ENCODE measurements around the gene ZEB2.

Gene ZEB2

DNA sequence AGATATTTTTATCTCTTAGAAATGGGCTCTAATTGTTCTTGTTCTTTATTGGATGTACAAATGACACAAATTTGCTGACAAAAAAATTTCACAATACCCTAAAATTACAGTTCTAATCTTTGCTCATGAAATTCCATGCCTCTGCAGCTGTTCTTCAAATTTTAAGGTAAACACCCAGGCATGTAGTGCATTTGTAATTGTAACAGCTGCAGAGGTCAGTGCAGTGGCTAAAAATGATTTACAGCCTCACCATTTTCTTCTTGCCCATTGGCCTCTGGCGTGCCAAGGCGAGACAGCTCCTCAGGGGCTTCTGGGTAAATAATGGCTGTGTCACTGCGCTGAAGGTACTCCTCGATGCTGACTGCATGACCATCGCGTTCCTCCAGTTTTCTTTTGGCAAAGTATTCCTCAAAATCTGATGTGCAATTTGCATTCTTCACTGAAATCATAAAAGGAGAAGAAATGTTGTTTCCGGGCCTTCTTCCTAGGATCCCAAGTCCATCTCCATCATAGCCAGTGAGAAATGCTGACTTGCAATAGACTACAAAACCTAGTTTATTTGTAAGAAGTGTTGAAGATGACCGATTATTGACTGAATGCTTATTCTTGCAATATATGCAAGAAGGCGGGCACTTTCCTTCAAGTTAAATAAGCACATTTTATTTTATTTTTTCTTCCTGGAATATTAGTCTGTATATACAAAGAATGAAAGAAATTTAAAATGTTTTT, 115.2 kb downstream of the ZEB2 start:
- Histone ChIP-seq H3K27ac (no peak overlapping the region), H3K36me3 (replicated peaks) (peaks cover 30% of the 10 kb centered on the region), H3K4me3 (ENCODE audit: low read depth, low read length) (no peak overlapping the region), H3K27me3 (replicated peaks) (no peaks in the 10 kb centered on the region)
- in situ Hi-C loops (cut with HindIII; ENCODE audit: low pct_ligation_motif_present, low sequenced_read_pairs), result no loop called here
- TF ChIP-seq, protein P1, sequence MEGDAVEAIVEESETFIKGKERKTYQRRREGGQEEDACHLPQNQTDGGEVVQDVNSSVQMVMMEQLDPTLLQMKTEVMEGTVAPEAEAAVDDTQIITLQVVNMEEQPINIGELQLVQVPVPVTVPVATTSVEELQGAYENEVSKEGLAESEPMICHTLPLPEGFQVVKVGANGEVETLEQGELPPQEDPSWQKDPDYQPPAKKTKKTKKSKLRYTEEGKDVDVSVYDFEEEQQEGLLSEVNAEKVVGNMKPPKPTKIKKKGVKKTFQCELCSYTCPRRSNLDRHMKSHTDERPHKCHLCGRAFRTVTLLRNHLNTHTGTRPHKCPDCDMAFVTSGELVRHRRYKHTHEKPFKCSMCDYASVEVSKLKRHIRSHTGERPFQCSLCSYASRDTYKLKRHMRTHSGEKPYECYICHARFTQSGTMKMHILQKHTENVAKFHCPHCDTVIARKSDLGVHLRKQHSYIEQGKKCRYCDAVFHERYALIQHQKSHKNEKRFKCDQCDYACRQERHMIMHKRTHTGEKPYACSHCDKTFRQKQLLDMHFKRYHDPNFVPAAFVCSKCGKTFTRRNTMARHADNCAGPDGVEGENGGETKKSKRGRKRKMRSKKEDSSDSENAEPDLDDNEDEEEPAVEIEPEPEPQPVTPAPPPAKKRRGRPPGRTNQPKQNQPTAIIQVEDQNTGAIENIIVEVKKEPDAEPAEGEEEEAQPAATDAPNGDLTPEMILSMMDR (IDR thresholded peaks at IDR 0.05; ENCODE audit: low read depth, low read length, missing control alignments), result no peak
- DNase-seq, result no peak

GRCh38 chr2:144403933-144404332, 116.0 kb downstream of the ZEB2 start:
- H3K27me3 ChIP-seq (replicated peaks), result no peaks in the 10 kb centered on the region
- TF ChIP-seq, protein P1 (IDR thresholded peaks at IDR 0.05; ENCODE audit: low read depth, low read length, missing control alignments), result no peak
- no peak for DNase-seq
- H3K4me3 ChIP-seq (ENCODE audit: low read depth, low read length), result no peak overlapping the region
- H3K27ac ChIP-seq, result no peak overlapping the region
- peaks cover 38% of the 10 kb centered on the region for H3K36me3 ChIP-seq (replicated peaks)
- in situ Hi-C loops (cut with HindIII; ENCODE audit: low pct_ligation_motif_present, low sequenced_read_pairs), result no loop called here

GRCh38 chr2:144402251-144402650, 117.7 kb downstream of the ZEB2 start:
- DNase-seq, result no peak
- Histone ChIP-seq H3K27ac (no peak overlapping the region), H3K4me3 (ENCODE audit: low read depth, low read length) (no peak overlapping the region), H3K36me3 (replicated peaks) (peaks cover 53% of the 10 kb centered on the region), H3K27me3 (replicated peaks) (no peaks in the 10 kb centered on the region)
- in situ Hi-C loops (cut with HindIII; ENCODE audit: low pct_ligation_motif_present, low sequenced_read_pairs), result no loop called here
- TF ChIP-seq, protein P1 (IDR thresholded peaks at IDR 0.05; ENCODE audit: low read depth, low read length, missing control alignments), result no peak

DNA sequence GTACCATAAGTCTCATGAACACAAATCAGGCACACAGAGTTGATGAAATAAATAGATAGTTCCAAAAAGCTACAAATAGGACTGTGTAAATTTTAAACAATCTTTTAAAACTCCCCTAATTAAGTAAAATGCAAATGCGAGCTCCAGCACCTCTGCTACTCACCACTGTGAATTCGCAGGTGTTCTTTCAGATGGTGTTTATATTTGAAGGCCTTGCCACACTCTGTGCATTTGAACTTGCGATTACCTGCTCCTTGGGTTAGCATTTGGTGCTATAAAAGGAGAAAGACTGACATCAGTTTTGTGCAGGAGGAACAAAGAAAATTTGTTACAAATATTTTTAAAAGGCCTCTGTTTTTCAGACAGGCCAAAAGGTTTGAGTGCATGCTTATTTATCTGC, 118.9 kb downstream of the ZEB2 start:
- Histone ChIP-seq H3K27ac (no peak overlapping the region), H3K36me3 (replicated peaks) (peaks cover 60% of the 10 kb centered on the region), H3K4me3 (ENCODE audit: low read depth, low read length) (no peak overlapping the region), H3K27me3 (replicated peaks) (no peaks in the 10 kb centered on the region)
- TF ChIP-seq, protein P1 (IDR thresholded peaks at IDR 0.05; ENCODE audit: low read depth, low read length, missing control alignments), result no peak
- in situ Hi-C loops (cut with HindIII; ENCODE audit: low pct_ligation_motif_present, low sequenced_read_pairs), result no loop called here
- DNase-seq, result no peak

DNA sequence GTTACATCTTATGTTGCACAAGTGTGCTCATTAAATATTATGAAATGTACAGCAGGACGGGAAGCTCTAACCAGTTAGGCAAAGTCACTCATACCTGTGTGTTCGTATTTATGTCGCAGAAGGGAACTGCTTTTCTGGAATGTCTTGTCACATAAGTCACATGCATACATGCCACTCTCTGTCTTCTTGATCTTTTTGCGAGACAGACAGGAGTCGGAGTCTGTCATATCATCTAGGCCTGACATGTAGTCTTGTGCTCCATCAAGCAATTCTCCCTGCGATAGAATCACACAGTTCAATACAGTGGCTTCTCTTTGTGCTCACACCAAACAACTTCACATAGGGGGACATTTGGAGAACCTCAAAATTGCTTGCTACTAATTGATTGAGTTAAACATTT, 123.6 kb downstream of the ZEB2 start:
- TF ChIP-seq, protein P1 (IDR thresholded peaks at IDR 0.05; ENCODE audit: low read depth, low read length, missing control alignments), result no peak
- peaks cover 72% of the 10 kb centered on the region for H3K36me3 ChIP-seq (replicated peaks)
- no peak overlapping the region for H3K27ac ChIP-seq

More for the DNA sequence above, 123.6 kb downstream of the ZEB2 start:
- H3K4me3 ChIP-seq (ENCODE audit: low read depth, low read length), result no peak overlapping the region
- in situ Hi-C loops (cut with HindIII; ENCODE audit: low pct_ligation_motif_present, low sequenced_read_pairs), result no loop called here
- no peaks in the 10 kb centered on the region for H3K27me3 ChIP-seq (replicated peaks)
- DNase-seq, result no peak

Data from brain microvascular endothelial cell (primary cell).